BLaER1 (cell line): Measurements from ENCODE around the gene G3BP1.

Source experiments
- H3K27ac ChIP-seq: shearing (Covaris generic); formaldehyde crosslinking; 2 replicates; pipeline ENCODE4 v1.8.1; 2022
- H3K27me3 ChIP-seq: shearing (Covaris generic); formaldehyde crosslinking; 2 replicates; pipeline ENCODE4 v1.8.1; 2022
- H3K36me3 ChIP-seq: shearing (Covaris generic); formaldehyde crosslinking; 2 replicates; pipeline ENCODE4 v1.8.1; 2022
- H3K4me1 ChIP-seq: shearing (Covaris generic); formaldehyde crosslinking; 2 replicates; pipeline ENCODE4 v1.8.1; 2022
- H3K4me2 ChIP-seq: shearing (Covaris generic); formaldehyde crosslinking; 2 replicates; pipeline ENCODE4 v1.8.1; 2022
- H3K4me3 ChIP-seq: shearing (Covaris generic); formaldehyde crosslinking; 2 replicates; pipeline ENCODE4 v1.8.1; 2022
- H3K9ac ChIP-seq: shearing (Covaris generic); formaldehyde crosslinking; 2 replicates; pipeline ENCODE4 v1.8.1; 2022
- H3K9me3 ChIP-seq: shearing (Covaris generic); formaldehyde crosslinking; 2 replicates; pipeline ENCODE4 v1.8.1; 2022
- H4K20me1 ChIP-seq: shearing (Covaris generic); formaldehyde crosslinking; 2 replicates; pipeline ENCODE4 v1.8.1; 2022
- Cebpa-rat ChIP-seq: shearing (Covaris generic); IDR thresholded peaks from 2 replicates; pipeline ENCODE4 v1.8.1; 2022

The G3BP1 gene

GRCh38 chr5:151738125-151738848, 33.5 kb upstream of the G3BP1 start:
- Histone ChIP-seq H3K4me3 (no peak overlapping the region), H3K9ac (no peak overlapping the region), H3K27ac (no peak overlapping the region), H3K4me2 (no peak overlapping the region), H3K36me3 (peaks cover 31% of the 10 kb centered on the region), H3K9me3 (no peaks in the 10 kb centered on the region), H3K27me3 (no peaks in the 10 kb centered on the region), H3K4me1 (no peaks in the 10 kb centered on the region), H4K20me1 (0 out of 2 replicates have a peak, but pooled peaks cover 11% of the 10 kb centered on the region)
- TF ChIP-seq Cebpa-rat: no peak

- Histone ChIP-seq H3K27me3 (no peaks in the 10 kb centered on the region), H3K4me1 (peaks cover 2% of the 10 kb centered on the region; the same call in 1 of the 2 replicates), H4K20me1 (0 out of 2 replicates have a peak, but pooled peaks cover 15% of the 10 kb centered on the region), H3K4me3 (no peak overlapping the region), H3K9me3 (no peaks in the 10 kb centered on the region), H3K36me3 (peaks cover 33% of the 10 kb centered on the region), H3K4me2 (no peak overlapping the region), H3K9ac (no peak overlapping the region), H3K27ac (no peak overlapping the region)
- no peak for TF ChIP-seq Cebpa-rat
Observed at GRCh38 chr5:151739395-151739794, 32.4 kb upstream of the G3BP1 start.

- Histone ChIP-seq H3K36me3 (peaks cover 38% of the 10 kb centered on the region), H3K4me1 (peaks cover 7% of the 10 kb centered on the region), H3K4me2 (no peak overlapping the region), H3K27ac (no peak overlapping the region), H3K9me3 (no peaks in the 10 kb centered on the region), H3K4me3 (no peak overlapping the region), H4K20me1 (0 out of 2 replicates have a peak, but pooled peaks cover 15% of the 10 kb centered on the region), H3K9ac (no peak overlapping the region), H3K27me3 (no peaks in the 10 kb centered on the region)
- TF ChIP-seq Cebpa-rat: no peak
Observed at GRCh38 chr5:151739939-151740335, 31.8 kb upstream of the G3BP1 start.

DNA sequence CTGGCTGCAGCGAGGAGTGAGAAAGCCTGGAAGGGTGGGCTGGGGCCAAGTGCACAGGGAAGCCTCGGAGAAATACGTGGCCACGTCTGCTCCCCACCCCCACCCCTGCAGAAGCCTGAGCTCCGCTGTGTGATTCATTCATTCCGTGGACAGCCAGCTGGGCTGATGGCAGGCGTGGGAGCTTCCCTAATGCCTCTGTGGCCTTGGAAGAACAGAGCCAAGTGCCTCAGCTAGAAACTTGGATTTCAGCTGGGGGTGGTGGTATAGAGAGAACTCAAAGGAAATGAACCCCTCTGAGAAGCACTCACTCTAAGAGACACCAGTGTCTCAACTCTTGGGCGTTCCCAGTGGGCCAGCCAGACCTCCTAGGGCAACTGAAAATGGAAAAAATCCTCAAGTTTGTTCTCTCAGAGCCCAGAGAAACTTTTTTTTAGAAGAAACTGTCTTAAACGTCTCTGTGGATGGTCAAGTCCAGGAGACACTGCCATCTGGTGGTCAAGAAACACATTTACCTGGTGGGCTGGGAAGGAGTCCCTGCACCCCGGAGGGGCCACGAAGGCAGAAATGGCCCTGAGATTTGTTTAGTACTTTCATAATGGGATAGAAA, 31.3 kb upstream of the G3BP1 start:
- no peak overlapping the region for H3K4me2 ChIP-seq
- no peak overlapping the region for H3K4me3 ChIP-seq
- TF ChIP-seq Cebpa-rat: no peak
- H3K36me3 ChIP-seq: peaks cover 42% of the 10 kb centered on the region
- no peaks in the 10 kb centered on the region for H3K9me3 ChIP-seq
- H4K20me1 ChIP-seq: 0 out of 2 replicates have a peak, but pooled peaks cover 15% of the 10 kb centered on the region
- H3K4me1 ChIP-seq: peaks cover 12% of the 10 kb centered on the region
- no peak overlapping the region for H3K27ac ChIP-seq
- H3K9ac ChIP-seq: no peak overlapping the region
- H3K27me3 ChIP-seq: no peaks in the 10 kb centered on the region

GRCh38 chr5:151740958-151741373, 30.8 kb upstream of the G3BP1 start:
- Histone ChIP-seq H3K27ac (no peak overlapping the region), H3K9me3 (no peaks in the 10 kb centered on the region), H3K4me3 (no peak overlapping the region), H3K9ac (no peak overlapping the region), H3K36me3 (peaks cover 47% of the 10 kb centered on the region), H3K4me1 (peaks cover 17% of the 10 kb centered on the region), H3K27me3 (no peaks in the 10 kb centered on the region), H3K4me2 (no peak overlapping the region), H4K20me1 (peaks cover 20% of the 10 kb centered on the region; the same call in 1 of the 2 replicates)
- TF ChIP-seq Cebpa-rat: no peak

DNA sequence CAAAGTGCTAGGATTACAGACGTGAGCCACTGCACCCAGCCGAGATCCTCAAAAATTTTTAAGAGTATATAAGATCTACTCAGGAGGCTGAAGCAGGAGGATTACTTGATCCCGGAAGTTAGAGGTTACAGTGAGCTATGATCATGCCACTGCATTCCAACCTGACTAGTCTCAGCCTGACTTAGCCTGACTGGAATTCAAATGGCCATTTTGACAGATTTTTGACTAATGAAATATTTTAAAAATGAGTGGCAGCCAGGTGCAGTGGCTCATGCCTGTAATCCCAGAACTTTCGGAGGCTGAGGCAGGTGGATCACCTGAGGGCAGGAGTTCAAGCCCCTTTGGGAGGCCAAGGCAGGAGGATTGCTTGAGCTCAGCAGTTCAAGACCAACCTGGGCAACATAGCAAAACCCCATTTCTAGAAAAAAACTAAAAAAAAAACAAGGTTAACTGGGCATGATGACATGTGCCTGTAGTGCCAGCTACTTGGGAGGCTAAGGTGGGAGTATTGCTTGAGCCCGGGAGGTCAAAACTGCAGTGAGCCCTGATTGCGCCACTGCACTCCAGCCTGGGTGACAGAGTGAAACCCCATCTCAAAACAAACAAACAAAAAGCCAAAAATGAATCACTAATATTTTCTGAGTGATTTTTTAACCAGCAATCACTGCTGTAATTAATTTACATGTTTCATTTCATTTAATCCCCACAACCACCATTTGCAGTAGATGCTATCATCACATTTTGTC, 29.9 kb upstream of the G3BP1 start:
- Histone ChIP-seq H4K20me1 (peaks cover 23% of the 10 kb centered on the region; the same call in 1 of the 2 replicates), H3K36me3 (peaks cover 51% of the 10 kb centered on the region), H3K4me2 (no peak overlapping the region), H3K4me3 (no peak overlapping the region), H3K9me3 (no peaks in the 10 kb centered on the region), H3K27me3 (no peaks in the 10 kb centered on the region), H3K27ac (no peak overlapping the region), H3K9ac (no peak overlapping the region), H3K4me1 (peaks cover 26% of the 10 kb centered on the region)
- TF ChIP-seq Cebpa-rat: no peak

DNA sequence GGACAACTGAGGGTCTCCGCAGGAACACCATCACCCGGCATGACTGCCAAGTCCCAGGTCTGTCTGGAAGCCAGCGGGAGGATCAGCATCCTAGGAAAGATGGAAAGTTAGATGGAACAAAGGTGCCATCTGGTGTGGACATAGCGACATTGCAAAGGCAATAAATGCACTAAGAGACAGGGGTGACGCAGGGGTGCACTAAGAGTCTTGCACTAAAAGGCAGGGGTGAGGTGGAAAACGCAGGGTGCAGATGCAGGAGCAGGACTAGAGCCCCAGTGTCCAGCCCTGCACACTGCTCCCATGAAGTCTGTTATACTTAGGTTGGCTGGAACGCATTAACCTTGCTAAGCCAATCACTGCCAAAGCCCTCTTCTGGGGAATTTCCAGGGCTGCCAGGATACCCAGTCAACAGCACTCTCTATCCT, 28.9 kb upstream of the G3BP1 start:
- H3K4me2 ChIP-seq: no peak overlapping the region
- H3K36me3 ChIP-seq: peaks cover 51% of the 10 kb centered on the region
- peaks cover 27% of the 10 kb centered on the region for H3K4me1 ChIP-seq
- peaks cover 23% of the 10 kb centered on the region; the same call in 1 of the 2 replicates for H4K20me1 ChIP-seq
- no peak overlapping the region for H3K9ac ChIP-seq
- no peak for TF ChIP-seq Cebpa-rat
- no peak overlapping the region for H3K4me3 ChIP-seq
- H3K27ac ChIP-seq: no peak overlapping the region
- H3K9me3 ChIP-seq: no peaks in the 10 kb centered on the region
- no peaks in the 10 kb centered on the region for H3K27me3 ChIP-seq

DNA sequence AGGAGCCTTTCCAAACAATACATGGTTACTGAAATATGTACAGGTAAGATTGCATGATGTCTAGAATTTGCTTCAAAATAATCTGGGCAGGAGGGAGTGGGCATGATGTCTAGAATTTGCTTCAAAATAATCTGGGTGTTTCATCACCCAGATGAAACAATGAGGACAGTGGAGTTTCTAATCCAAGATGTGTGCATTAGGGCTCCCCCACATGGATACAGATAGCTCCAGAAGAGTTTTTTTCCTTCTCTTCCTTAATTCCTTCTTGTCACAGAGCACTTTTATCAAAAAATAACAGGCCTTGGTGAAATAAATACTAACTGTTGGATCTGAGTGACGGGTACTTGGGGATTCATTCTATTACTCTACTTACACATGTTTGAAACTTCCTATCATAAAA, 28.2 kb upstream of the G3BP1 start:
- peaks cover 52% of the 10 kb centered on the region for H3K36me3 ChIP-seq
- peaks cover 23% of the 10 kb centered on the region; the same call in 1 of the 2 replicates for H4K20me1 ChIP-seq
- H3K9ac ChIP-seq: no peak overlapping the region
- no peak overlapping the region for H3K27ac ChIP-seq
- no peak overlapping the region for H3K4me2 ChIP-seq
- TF ChIP-seq Cebpa-rat: no peak
- H3K4me3 ChIP-seq: no peak overlapping the region
- H3K27me3 ChIP-seq: no peaks in the 10 kb centered on the region
- no peaks in the 10 kb centered on the region for H3K9me3 ChIP-seq
- peaks cover 27% of the 10 kb centered on the region for H3K4me1 ChIP-seq

- Histone ChIP-seq H3K4me2 (peak overlapping the region; percentile 68), H3K9me3 (no peaks in the 10 kb centered on the region), H3K4me3 (no peak overlapping the region), H4K20me1 (peaks cover 33% of the 10 kb centered on the region; the same call in 1 of the 2 replicates), H3K36me3 (peaks cover 61% of the 10 kb centered on the region), H3K27me3 (no peaks in the 10 kb centered on the region), H3K9ac (peak overlapping the region; percentile 23; the same call in 1 of the 2 replicates), H3K27ac (peak overlapping the region; percentile 35; the same call in 1 of the 2 replicates), H3K4me1 (peaks cover 27% of the 10 kb centered on the region)
- TF ChIP-seq Cebpa-rat: no peak
Observed at GRCh38 chr5:151745071-151745705, 26.6 kb upstream of the G3BP1 start.
